Gastrocnemius medialis (tissue), 4 donors: ENCODE data around the gene RHBDD1. TPM values are rescaled to one million over a fixed set of nuclear protein-coding genes. Genes with fewer than 3 reads are reported as not detected.
A peak's percentile ranks its signal among the peaks of the same experiment; 100 is the strongest.

Experiments used
- ATAC-seq, 2 donors: fragments of 150-250 bp; one replicate each; pipeline ENCODE4 v1.9.1; 2016
- DNase-seq, 2 donors: peaks; one replicate each; pipeline ENCODE4 v3.0.0-alpha.2; 2019
- H3K27ac ChIP-seq, 4 donors: fragments of 200-600 bp; sonication (generic); 1 replicate in 1 of 4; 2 replicates in 3 of 4; pipeline ENCODE4 v1.5.1; 2016 to 2018; ENCODE audit warnings: mild to moderate bottlenecking in 2 of 4, moderate library complexity in 1 of 4
- H3K27me3 ChIP-seq, 3 donors: fragments of 200-600 bp; sonication (generic) in 2 of 3; 1 replicate in 1 of 3; 2 replicates in 2 of 3; pipeline versions ENCODE4 v1.5.1 to v1.6.0; 2016 to 2019; ENCODE audit warnings: mild to moderate bottlenecking in 1 of 3, moderate library complexity in 1 of 3
- H3K36me3 ChIP-seq, 2 donors: fragments of 200-600 bp; sonication (generic) in 1 of 2; one replicate each; pipeline ENCODE4 v1.5.1; 2017 to 2018
- H3K4me1 ChIP-seq, 2 donors: fragments of 200-600 bp; sonication (generic) in 1 of 2; one replicate each; pipeline ENCODE4 v1.5.1; 2016 to 2017; ENCODE audit warnings: mild to moderate bottlenecking in 2 of 2
- H3K4me3 ChIP-seq, 4 donors: fragments of 200-600 bp; sonication (generic) in 3 of 4; 1 replicate in 1 of 4; 2 replicates in 3 of 4; pipeline ENCODE4 v1.5.1; 2016 to 2019; ENCODE audit warnings: mild to moderate bottlenecking in 2 of 4
- H3K9me3 ChIP-seq, 3 donors: fragments of 200-600 bp; sonication (generic) in 2 of 3; 1 replicate in 1 of 3; 2 replicates in 2 of 3; pipeline ENCODE4 v1.5.1; 2016 to 2019
- CTCF ChIP-seq, 5 experiments: fragments of 450-650 bp in 3 of 5; fragments of 200-600 bp in 2 of 5; sonication (generic) in 2 of 5; IDR thresholded peaks in 4 of 5; conservative IDR thresholded peaks in 1 of 5; 1 replicate in 4 of 5; 2 replicates in 1 of 5; pipeline ENCODE4 v1.5.1; 2016 to 2019; ENCODE audit warnings: antibody characterized with exemption in 5 of 5, mild to moderate bottlenecking in 3 of 5, moderate library complexity in 3 of 5
- POLR2A ChIP-seq, 2 donors: fragments of 450-650 bp; IDR thresholded peaks; one replicate each; pipeline ENCODE4 v1.6.1; 2017; ENCODE audit warnings: antibody characterized with exemption in 2 of 2, mild to moderate bottlenecking in 2 of 2, moderate library complexity in 2 of 2
- in situ Hi-C, 4 donors: fragments of 200-750 bp; cut with MboI; loops; one replicate each; pipeline versions ENCODE4 v1.15.0 to v1.8.0; 2017; ENCODE audit warnings: low sequenced_read_pairs in 4 of 4
- intact Hi-C: fragments of 100-400 bp; cut with DNase I; formaldehyde crosslinking; loops from one replicate; pipeline ENCODE4 v1.15.1; 2023; ENCODE audit warnings: low total_unique reads
- total RNA-seq, 4 donors: library from RNA; depleted of rRNA; stranded (reverse); fragments of >200 nt; gene quantifications; one replicate each; pipeline versions ENCODE4 v1.1.0 to v1.2.3, GENCODE V29; 2016

The RHBDD1 gene
- total RNA-seq, 4 donors from 2014 or later = 6.2 to 14.2 (median 8.7) TPM

- no peaks in the 10 kb centered on the region for H3K9me3 ChIP-seq
- peaks cover 0 to 39% of the 10 kb centered on the region in 2 donors for H3K36me3 ChIP-seq
- H3K27ac ChIP-seq = no peak overlapping the region
- TF ChIP-seq CTCF (IDR thresholded peaks at IDR 0.05 in 4 of 5, conservative IDR thresholded peaks at IDR 0.05 in 1 of 5) = no peak
- TF ChIP-seq POLR2A (IDR thresholded peaks at IDR 0.05) = no peak
- H3K4me1 ChIP-seq = no peaks in the 10 kb centered on the region
- ATAC-seq (no peak), DNase-seq (no peak)
- no peaks in the 10 kb centered on the region for H3K27me3 ChIP-seq
- intact Hi-C loops (no loop called here), in situ Hi-C loops (no loop called here)
- H3K4me3 ChIP-seq = no peak overlapping the region
Measured at GRCh38 chr2:227031379-227031778, 195.5 kb downstream of the RHBDD1 start.

GRCh38 chr2:227033471-227034148 lies 197.8 kb downstream of the RHBDD1 start:
- Histone ChIP-seq H3K27me3 (no peaks in the 10 kb centered on the region), H3K4me3 (no peak overlapping the region), H3K36me3 (peaks cover 0 to 30% of the 10 kb centered on the region in 2 donors), H3K27ac (no peak overlapping the region), H3K4me1 (no peaks in the 10 kb centered on the region), H3K9me3 (no peaks in the 10 kb centered on the region)
- TF ChIP-seq POLR2A (IDR thresholded peaks at IDR 0.05) (no peak), CTCF (IDR thresholded peaks at IDR 0.05 in 4 of 5, conservative IDR thresholded peaks at IDR 0.05 in 1 of 5) (peak in 1 of 5 experiments; percentile 21)
- DNase-seq = no peak
- intact Hi-C loops = no loop called here
- in situ Hi-C loops = no loop called here
- no peak for ATAC-seq

- Histone ChIP-seq H3K4me3 (no peak overlapping the region), H3K27me3 (no peaks in the 10 kb centered on the region), H3K4me1 (no peaks in the 10 kb centered on the region), H3K9me3 (no peaks in the 10 kb centered on the region), H3K27ac (no peak overlapping the region), H3K36me3 (peaks cover 0 to 20% of the 10 kb centered on the region in 2 donors)
- ATAC-seq = no peak
- intact Hi-C loops = no loop called here
- TF ChIP-seq CTCF (IDR thresholded peaks at IDR 0.05 in 4 of 5, conservative IDR thresholded peaks at IDR 0.05 in 1 of 5) (no peak), POLR2A (IDR thresholded peaks at IDR 0.05) (no peak)
- no peak for DNase-seq
- in situ Hi-C loops = no loop called here
Measured at GRCh38 chr2:227035711-227036367, 200.0 kb downstream of the RHBDD1 start.

- no peak for DNase-seq
- Histone ChIP-seq H3K4me3 (no peak overlapping the region), H3K27me3 (no peaks in the 10 kb centered on the region), H3K4me1 (no peaks in the 10 kb centered on the region), H3K27ac (no peak overlapping the region), H3K36me3 (peaks cover 0 to 21% of the 10 kb centered on the region in 2 donors), H3K9me3 (no peaks in the 10 kb centered on the region)
- in situ Hi-C loops = no loop called here
- intact Hi-C loops = no loop called here
- ATAC-seq = no peak
- TF ChIP-seq CTCF (IDR thresholded peaks at IDR 0.05 in 4 of 5, conservative IDR thresholded peaks at IDR 0.05 in 1 of 5) = no peak
- no peak for TF ChIP-seq POLR2A (IDR thresholded peaks at IDR 0.05)
Measured at GRCh38 chr2:227036527-227036926, 200.7 kb downstream of the RHBDD1 start.
